Spleen (tissue), 11 donors: ENCODE results near the gene RALGAPA1. TPM values are rescaled to one million over a fixed set of nuclear protein-coding genes. Genes with fewer than 3 reads are reported as not detected.

Experiments
- DNase-seq: peaks from one replicate; pipeline ENCODE4 v3.0.0-alpha.2; 2020
- H3K27ac ChIP-seq, 8 donors: fragments of 200-600 bp; sonication (generic) in 7 of 8; 1 replicate in 4 of 8; 2 replicates in 4 of 8; pipeline versions ENCODE4 v1.5.0 to v1.8.0; 2016 to 2021; ENCODE audit warnings: inconsistent platforms in 4 of 8, mild to moderate bottlenecking in 4 of 8, moderate library complexity in 1 of 8
- H3K27me3 ChIP-seq, 7 donors: fragments of 200-600 bp; sonication (generic) in 6 of 7; replicated peaks in 1 of 7; 1 replicate in 4 of 7; 2 replicates in 3 of 7; pipeline versions ENCODE4 v1.5.0 to v1.8.0; 2016 to 2021; ENCODE audit warnings: inconsistent platforms in 3 of 7, mild to moderate bottlenecking in 1 of 7
- H3K36me3 ChIP-seq, 6 donors: fragments of 200-600 bp; sonication (generic) in 5 of 6; 1 replicate in 4 of 6; 2 replicates in 2 of 6; pipeline versions ENCODE4 v1.5.0 to v1.8.0; 2016 to 2021; ENCODE audit warnings: inconsistent platforms in 2 of 6
- H3K4me1 ChIP-seq, 6 donors: fragments of 200-600 bp; sonication (generic) in 5 of 6; 1 replicate in 3 of 6; 2 replicates in 3 of 6; pipeline versions ENCODE4 v1.5.0 to v1.8.0; 2016 to 2021; ENCODE audit warnings: inconsistent platforms in 3 of 6
- H3K4me3 ChIP-seq, 8 donors: fragments of 200-600 bp; sonication (generic) in 7 of 8; 1 replicate in 4 of 8; 2 replicates in 4 of 8; pipeline versions ENCODE4 v1.5.0 to v1.8.0; 2016 to 2021; ENCODE audit warnings: inconsistent platforms in 4 of 8, mild to moderate bottlenecking in 4 of 8, moderate library complexity in 2 of 8
- H3K9me3 ChIP-seq, 8 donors: fragments of 200-600 bp; sonication (generic) in 7 of 8; 1 replicate in 4 of 8; 2 replicates in 4 of 8; pipeline versions ENCODE4 v1.5.0 to v1.8.0; 2016 to 2021; ENCODE audit warnings: inconsistent platforms in 4 of 8
- POLR2A ChIP-seq, 3 donors: fragments of 450-650 bp; IDR thresholded peaks; one replicate each; pipeline ENCODE4 v1.5.1; 2017; ENCODE audit warnings: antibody characterized with exemption in 3 of 3, mild to moderate bottlenecking in 1 of 3
- POLR2AphosphoS5 ChIP-seq, 3 donors: sonication (generic); formaldehyde crosslinking; IDR thresholded peaks; one replicate each; pipeline ENCODE4 v1.5.1; 2017; ENCODE audit warnings: antibody characterized with exemption in 3 of 3
- WGBS, 5 donors: extraction: QIAGEN DNeasy Blood & Tissue Kit in 3 of 5; methylation state at CpG; one replicate each; pipeline versions ENCODE4 v1.1.5 to v1.1.7; 2013 to 2018; 5-methylcytosine and 5-hydroxymethylcytosine counted together
- intact Hi-C: fragments of 100-400 bp; cut with DNase I; formaldehyde crosslinking; loops from one replicate; pipeline ENCODE4 v1.15.0; 2023; ENCODE audit warnings: low total_unique reads
- polyA plus RNA-seq, 3 donors: library from polyadenylated mRNA; stranded (reverse); fragments of 200-250 nt; gene quantifications; one replicate each; pipeline ENCODE4 v1.2.1, GENCODE V29; 2013
- total RNA-seq, 7 donors: library from RNA; depleted of rRNA in 3 of 7; stranded (reverse); fragments of >200 nt in 3 of 7; fragmentation: NEBNext Ultra II Directional in 4 of 7; extraction: Animal tissue kit (Norgen Biotek cat#: 25700) in 4 of 7; gene quantifications; one replicate each; pipeline versions ENCODE4 v1.1.0 to v1.2.1, GENCODE V29; 2016 to 2021
- TF ChIP-seq, protein P1 (sequence below), 11 experiments: fragments of 200-600 bp in 7 of 11; fragments of 450-650 bp in 4 of 11; sonication (generic) in 4 of 11; IDR thresholded peaks in 8 of 11; conservative IDR thresholded peaks in 3 of 11; 1 replicate in 7 of 11; 2 replicates in 4 of 11; pipeline versions ENCODE4 v1.4.0 to v1.8.0; 2016 to 2021; ENCODE audit warnings: antibody characterized with exemption in 11 of 11, inconsistent platforms in 4 of 11, mild to moderate bottlenecking in 1 of 11
- donor health status: healthy with polysubstance abuse.
- donor health status: DM: no; HTN: no; CAD: no; lungs with moderate emphysema.
- donor health status: DM: no; HTN: no; CAD: no.
- donor health status: Bipolar disorder and iron deficiency.
- donor health status: healthy.
- donor health status: DM: no; HTN: no; CAD: no.
- donor health status: DM: yes; HTN: yes; CAD: no.

The RALGAPA1 gene
- total and polyA plus RNA-seq, 10 donors, result 9.7 to 76.0 (median 52.2) TPM

DNA sequence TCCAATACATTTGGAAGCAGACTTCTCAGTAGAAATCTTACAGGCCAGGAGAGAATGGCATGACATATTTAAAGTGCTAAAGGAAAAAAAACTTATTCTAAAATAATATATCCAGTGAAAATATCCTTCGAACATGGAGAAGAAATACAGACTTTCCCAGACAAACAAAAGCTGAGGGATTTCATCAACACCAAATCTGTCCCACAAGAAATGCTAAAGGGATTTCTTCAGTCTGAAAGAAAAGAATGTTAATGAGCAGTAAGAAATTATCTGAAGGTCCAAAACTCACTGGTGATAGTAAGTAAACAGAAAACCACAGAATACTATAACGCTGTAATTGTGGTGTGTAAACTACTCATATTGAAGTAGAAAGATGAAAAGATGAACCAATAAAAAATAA, 171.2 kb downstream of the RALGAPA1 start:
- intact Hi-C loops, result no loop called here
- Histone ChIP-seq H3K27ac (no peak overlapping the region), H3K27me3 (no peaks in the 10 kb centered on the region), H3K36me3 (peaks cover 0 to 95% (median 37%) of the 10 kb centered on the region in 6 donors), H3K4me1 (no peaks in the 10 kb centered on the region), H3K4me3 (no peak overlapping the region), H3K9me3 (peaks cover 0 to 36% (median 24%) of the 10 kb centered on the region in 8 donors)
- DNase-seq, result no peak
- WGBS, 5 donors, result 91 to 99% (median 95%) methylated on average over 2 of the region's 2 CpGs
- no peak for TF ChIP-seq POLR2AphosphoS5 (IDR thresholded peaks at IDR 0.05)
- TF ChIP-seq, protein P1, sequence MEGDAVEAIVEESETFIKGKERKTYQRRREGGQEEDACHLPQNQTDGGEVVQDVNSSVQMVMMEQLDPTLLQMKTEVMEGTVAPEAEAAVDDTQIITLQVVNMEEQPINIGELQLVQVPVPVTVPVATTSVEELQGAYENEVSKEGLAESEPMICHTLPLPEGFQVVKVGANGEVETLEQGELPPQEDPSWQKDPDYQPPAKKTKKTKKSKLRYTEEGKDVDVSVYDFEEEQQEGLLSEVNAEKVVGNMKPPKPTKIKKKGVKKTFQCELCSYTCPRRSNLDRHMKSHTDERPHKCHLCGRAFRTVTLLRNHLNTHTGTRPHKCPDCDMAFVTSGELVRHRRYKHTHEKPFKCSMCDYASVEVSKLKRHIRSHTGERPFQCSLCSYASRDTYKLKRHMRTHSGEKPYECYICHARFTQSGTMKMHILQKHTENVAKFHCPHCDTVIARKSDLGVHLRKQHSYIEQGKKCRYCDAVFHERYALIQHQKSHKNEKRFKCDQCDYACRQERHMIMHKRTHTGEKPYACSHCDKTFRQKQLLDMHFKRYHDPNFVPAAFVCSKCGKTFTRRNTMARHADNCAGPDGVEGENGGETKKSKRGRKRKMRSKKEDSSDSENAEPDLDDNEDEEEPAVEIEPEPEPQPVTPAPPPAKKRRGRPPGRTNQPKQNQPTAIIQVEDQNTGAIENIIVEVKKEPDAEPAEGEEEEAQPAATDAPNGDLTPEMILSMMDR (IDR thresholded peaks at IDR 0.05 in 8 of 11, conservative IDR thresholded peaks at IDR 0.05 in 3 of 11), result no peak
- TF ChIP-seq POLR2A (IDR thresholded peaks at IDR 0.05), result no peak

DNA sequence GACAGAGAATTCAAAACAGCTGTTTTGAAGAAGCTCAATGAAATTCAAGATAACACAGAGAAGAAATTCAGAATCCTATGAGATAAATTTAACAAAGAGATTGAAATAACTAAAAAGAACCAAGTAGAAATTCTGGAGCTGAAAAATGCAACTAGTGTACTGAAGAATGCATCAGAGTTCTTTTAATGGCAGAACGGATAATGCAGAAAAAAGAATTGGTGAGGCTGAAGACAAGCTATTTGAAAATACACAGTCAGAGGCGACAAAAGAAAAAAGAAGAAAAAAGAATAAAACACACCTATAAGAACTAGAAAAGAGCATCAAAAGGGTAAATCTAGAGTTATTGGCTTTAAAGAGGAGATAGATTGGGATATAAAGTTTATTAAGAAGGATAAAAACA, 171.8 kb downstream of the RALGAPA1 start:
- 92 to 100% (median 98%) methylated on average over 2 of the region's 2 CpGs for WGBS, 5 donors
- no peak for DNase-seq
- intact Hi-C loops, result no loop called here
- Histone ChIP-seq H3K36me3 (peaks cover 0 to 89% (median 35%) of the 10 kb centered on the region in 6 donors), H3K4me3 (no peak overlapping the region), H3K9me3 (peaks cover 0 to 30% (median 18%) of the 10 kb centered on the region in 8 donors), H3K4me1 (no peaks in the 10 kb centered on the region), H3K27me3 (no peaks in the 10 kb centered on the region), H3K27ac (no peak overlapping the region)
- TF ChIP-seq, protein P1 (IDR thresholded peaks at IDR 0.05 in 8 of 11, conservative IDR thresholded peaks at IDR 0.05 in 3 of 11), result no peak
- TF ChIP-seq POLR2A (IDR thresholded peaks at IDR 0.05) (no peak), POLR2AphosphoS5 (IDR thresholded peaks at IDR 0.05) (no peak)

DNA sequence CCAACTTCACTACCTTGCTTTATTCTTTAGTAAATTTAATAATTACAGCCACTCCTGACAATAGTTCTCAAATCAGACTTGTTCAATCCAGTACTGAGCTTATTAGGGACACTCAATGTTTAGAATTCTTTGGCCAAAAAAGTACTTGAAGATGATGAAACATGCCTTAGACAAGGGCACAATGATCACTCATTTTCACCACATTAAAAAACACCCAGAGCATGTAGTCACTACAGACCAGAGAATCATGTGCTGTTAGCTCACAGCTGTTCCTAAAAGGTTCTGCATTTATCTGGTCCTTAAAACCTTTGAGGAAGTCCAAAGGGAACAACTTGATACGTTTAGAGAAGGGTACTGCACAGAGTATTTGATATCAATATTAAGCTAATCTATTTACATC, 176.4 kb downstream of the RALGAPA1 start:
- Histone ChIP-seq H3K9me3 (peaks cover 0 to 7% (median 2%) of the 10 kb centered on the region in 8 donors), H3K27ac (no peak overlapping the region), H3K27me3 (no peaks in the 10 kb centered on the region), H3K36me3 (peaks cover 0 to 66% (median 18%) of the 10 kb centered on the region in 6 donors), H3K4me3 (no peak overlapping the region), H3K4me1 (no peaks in the 10 kb centered on the region)
- WGBS, 5 donors, result 43 to 64% (median 54%) methylated on average over 1 of the region's 1 CpG
- TF ChIP-seq POLR2AphosphoS5 (IDR thresholded peaks at IDR 0.05), result no peak
- no peak for TF ChIP-seq POLR2A (IDR thresholded peaks at IDR 0.05)
- TF ChIP-seq, protein P1 (IDR thresholded peaks at IDR 0.05 in 8 of 11, conservative IDR thresholded peaks at IDR 0.05 in 3 of 11), result no peak
- no peak for DNase-seq
- intact Hi-C loops, result no loop called here

DNA sequence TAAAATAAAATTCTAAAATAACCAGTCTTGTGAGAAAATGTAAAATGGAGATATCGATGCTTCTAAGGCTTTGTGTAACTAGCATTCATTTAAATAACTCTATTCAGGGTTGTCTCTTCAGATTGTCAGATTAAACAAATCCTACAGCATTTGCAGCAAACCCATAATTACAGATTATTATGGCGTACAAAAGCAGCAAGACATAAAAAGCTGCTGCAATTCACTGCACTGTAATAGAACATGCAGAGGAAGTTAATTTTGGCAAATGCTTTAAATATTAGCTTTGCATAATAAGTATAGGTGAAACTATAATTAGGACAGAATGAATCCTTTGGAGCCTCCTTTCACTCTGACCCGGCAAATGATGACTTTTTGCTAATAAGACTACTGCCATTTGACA, 176.8 kb downstream of the RALGAPA1 start:
- Histone ChIP-seq H3K9me3 (peaks cover 0 to 3% (median 1%) of the 10 kb centered on the region in 8 donors), H3K27me3 (no peaks in the 10 kb centered on the region), H3K36me3 (peaks cover 0 to 63% (median 15%) of the 10 kb centered on the region in 6 donors), H3K4me1 (no peaks in the 10 kb centered on the region), H3K4me3 (no peak overlapping the region), H3K27ac (no peak overlapping the region)
- DNase-seq, result no peak
- TF ChIP-seq, protein P1 (IDR thresholded peaks at IDR 0.05 in 8 of 11, conservative IDR thresholded peaks at IDR 0.05 in 3 of 11), result no peak
- TF ChIP-seq POLR2A (IDR thresholded peaks at IDR 0.05) (no peak), POLR2AphosphoS5 (IDR thresholded peaks at IDR 0.05) (no peak)
- WGBS, 5 donors, result 87 to 91% (median 90%) methylated on average over 3 of the region's 3 CpGs
- intact Hi-C loops, result no loop called here
